ENCODE measurements around the gene GPA33. TPM values are rescaled to one million over a fixed set of nuclear protein-coding genes. Genes with fewer than 3 reads are reported as not detected.

The GPA33 gene
- total and polyA plus RNA-seq, 10 of the 15 experiments (the other 5 are each of a cell fraction or from before 2014, with no cell fraction given), result 0.09 to 0.27 (median 0.21) TPM; not detected in 1

- ATAC-seq, result no peak
- no peak overlapping the region for H3K4me3 ChIP-seq
- ChIA-PET RAD21 (ENCODE audit: unreplicated experiment) (interaction anchor here (0.5 to 1.3 kb wide), 5 partner anchors 12 to 193 kb away, joined by 3 to 4 read pairs (median 4); partner anchors contain the start of gene POU2F1), POLR2A (interaction anchor here (0.6 to 1.1 kb wide), 2 partner anchors 10 to 20 kb away, joined by 3 read pairs; no protein-coding TSS in a partner anchor), SMC1A (ENCODE audit: uncharacterized antibody, unreplicated experiment) (interaction anchor here (0.6 to 3.8 kb wide), 6 partner anchors 8 to 37 kb away, joined by 3 to 15 read pairs (median 4); no protein-coding TSS in a partner anchor), CTCF (interaction anchor here (0.8 to 1.9 kb wide), 8 partner anchors 11 to 430 kb away, joined by 3 to 6 read pairs (median 3); partner anchors contain the start of gene POU2F1)
- peak overlapping the region; percentile 61 for H2AFZ ChIP-seq (ENCODE audit: control insufficient read depth, low read depth, low read length)
- no peaks in the 10 kb centered on the region for H3K79me2 ChIP-seq (ENCODE audit: control insufficient read depth, insufficient read depth, low read length)
- 85% methylated on average over 6 of the region's 6 CpGs for WGBS (ENCODE audit: insufficient coverage, insufficient replicate concordance, low lambda C conversion rate, missing lambda C conversion rate)
- H3K27ac ChIP-seq (ENCODE audit: control insufficient read depth, insufficient read depth), result no peak overlapping the region
- H3K9ac ChIP-seq (ENCODE audit: control insufficient read depth, insufficient read depth, low read length), result no peak overlapping the region
- no TSS peak for BruUV-seq (replicated peaks)
- in situ Hi-C loops (cut with MboI), result no loop called here
- no peaks in the 10 kb centered on the region for H3K36me3 ChIP-seq (ENCODE audit: control insufficient read depth in 2 of 2, insufficient read depth in 2 of 2, low read length in 1 of 2)
- DNase-seq (ENCODE audit: low read depth, low spot score), result no peak
- H4K20me1 ChIP-seq (ENCODE audit: control insufficient read depth, insufficient read depth), result no peaks in the 10 kb centered on the region
- H3K27me3 ChIP-seq (replicated peaks in 1 of 2; ENCODE audit: control insufficient read depth in 2 of 2, insufficient read depth in 2 of 2, low read length in 1 of 2), result no peaks in the 10 kb centered on the region
- TF ChIP-seq RUNX3 (IDR thresholded peaks at IDR 0.05; ENCODE audit: low read length) (peak; percentile 34), SIN3A (IDR thresholded peaks at IDR 0.05; ENCODE audit: low read depth, low read length) (no peak)
- intact Hi-C loops (cut with micrococcal nuclease; ENCODE audit: unreplicated experiment), result no loop called here
- FAIRE-seq, result no peak
- peaks cover 16% of the 10 kb centered on the region for H3K4me1 ChIP-seq (ENCODE audit: control insufficient read depth, insufficient read depth, low read length)
- H3K4me2 ChIP-seq (ENCODE audit: control insufficient read depth, insufficient read depth), result peak overlapping the region; percentile 53
- H3K9me3 ChIP-seq (replicated peaks; ENCODE audit: control insufficient read depth, insufficient read depth, low read length), result no peaks in the 10 kb centered on the region
These were observed 14.1 kb upstream of the GPA33 start for GRCh38 chr1:167104256-167104633.

DNA sequence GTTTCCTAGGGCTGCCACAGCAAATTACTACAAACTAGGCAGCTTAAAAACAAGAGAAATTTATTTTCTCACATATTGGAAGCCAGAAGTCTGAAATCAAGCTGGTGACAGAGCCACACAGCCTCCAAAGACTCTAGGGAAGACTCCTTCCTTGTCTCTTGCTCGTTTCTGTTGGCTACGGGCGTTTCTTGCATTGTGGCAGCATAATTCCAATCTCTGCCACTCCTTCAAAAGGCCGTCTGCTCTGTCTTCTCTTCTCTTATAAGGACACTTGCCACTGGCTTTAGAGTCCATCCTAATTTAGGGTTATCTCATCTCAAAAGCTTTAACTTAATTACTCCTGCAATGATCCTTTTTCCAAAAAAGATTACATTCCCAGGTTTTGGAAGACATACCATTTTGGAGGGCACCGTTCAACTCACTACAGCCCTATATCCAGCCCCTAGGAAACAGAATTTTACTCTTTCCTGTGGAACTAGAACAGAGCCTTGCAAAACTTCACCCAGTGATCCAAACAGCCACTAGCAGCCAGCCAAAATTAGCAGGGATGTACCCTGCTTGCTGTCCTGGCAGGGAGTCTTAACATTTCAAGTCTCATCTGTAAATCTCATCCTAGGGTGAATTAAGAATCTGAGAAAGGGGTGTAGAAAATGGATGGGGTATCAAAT, 12.9 kb upstream of the GPA33 start:
- Histone ChIP-seq H3K4me1 (ENCODE audit: control insufficient read depth, insufficient read depth, low read length) (peaks cover 12% of the 10 kb centered on the region), H3K4me2 (ENCODE audit: control insufficient read depth, insufficient read depth) (no peak overlapping the region), H3K9me3 (replicated peaks; ENCODE audit: control insufficient read depth, insufficient read depth, low read length) (no peaks in the 10 kb centered on the region; the same call in 2 of the 3 replicates), H3K9ac (ENCODE audit: control insufficient read depth, insufficient read depth, low read length) (no peak overlapping the region), H2AFZ (ENCODE audit: control insufficient read depth, low read depth, low read length) (no peak overlapping the region), H3K27ac (ENCODE audit: control insufficient read depth, insufficient read depth) (no peak overlapping the region), H3K79me2 (ENCODE audit: control insufficient read depth, insufficient read depth, low read length) (no peaks in the 10 kb centered on the region), H4K20me1 (ENCODE audit: control insufficient read depth, insufficient read depth) (no peaks in the 10 kb centered on the region), H3K36me3 (ENCODE audit: control insufficient read depth in 2 of 2, insufficient read depth in 2 of 2, low read length in 1 of 2) (no peaks in the 10 kb centered on the region), H3K4me3 (no peak overlapping the region), H3K27me3 (replicated peaks in 1 of 2; ENCODE audit: control insufficient read depth in 2 of 2, insufficient read depth in 2 of 2, low read length in 1 of 2) (no peaks in the 10 kb centered on the region)
- intact Hi-C loops (cut with micrococcal nuclease; ENCODE audit: unreplicated experiment) (no loop called here), in situ Hi-C loops (cut with MboI) (no loop called here)
- ATAC-seq (no peak), FAIRE-seq (no peak), DNase-seq (ENCODE audit: low read depth, low spot score) (no peak)
- ChIA-PET CTCF (interaction anchor here (1.3 kb wide), 1 partner anchor 20 kb away, joined by 3 read pairs; no protein-coding TSS in a partner anchor), SMC1A (ENCODE audit: uncharacterized antibody, unreplicated experiment) (interaction anchor here (1.2 kb wide), 1 partner anchor 13 kb away, joined by 3 read pairs; no protein-coding TSS in a partner anchor), RAD21 (ENCODE audit: unreplicated experiment) (interaction anchor here (1.0 kb wide), 1 partner anchor 117 kb away, joined by 4 read pairs; the partner anchor contains the start of gene POU2F1), POLR2A (no interaction called here)
- no TSS peak for BruUV-seq (replicated peaks)
- 81% methylated on average over 5 of the region's 5 CpGs for WGBS (ENCODE audit: insufficient coverage, insufficient replicate concordance, low lambda C conversion rate, missing lambda C conversion rate)
- no peak for TF ChIP-seq E2F8 (IDR thresholded peaks at IDR 0.05; ENCODE audit: low read depth, partially characterized antibody)
